IPS-18c (cell line): ENCODE results near the gene FNTB.

Experiments
- H3K4me3 ChIP-seq: 2 replicates; pipeline ENCODE4 v1.7.0; 2013; ENCODE audit warnings: low read depth, mild to moderate bottlenecking, low read length, moderate library complexity; ENCODE audit not compliant: insufficient read depth
- H3K9me3 ChIP-seq: one replicate; pipeline ENCODE4 v1.6.1; 2013; ENCODE audit warnings: mild to moderate bottlenecking, low read length, moderate library complexity; ENCODE audit not compliant: control insufficient read depth, insufficient read depth

The FNTB gene

GRCh38 chr14:64986648-64987437 lies at the start of gene FNTB:
TSS of gene FNTB (plus strand) at chr14:64986895. CDS start at chr14:64986954, 59 bp downstream.
- H3K4me3 ChIP-seq: peak within 1 kb of the TSS; percentile 72
- H3K9me3 ChIP-seq: no peaks in the 10 kb centered on the region

GRCh38 chr14:64937171-64937820 lies 49.4 kb upstream of the FNTB start:
- Histone ChIP-seq H3K4me3 (no peak overlapping the region), H3K9me3 (no peaks in the 10 kb centered on the region)

GRCh38 chr14:64937821-64938193 lies 48.9 kb upstream of the FNTB start:
- H3K4me3 ChIP-seq: no peak overlapping the region
- H3K9me3 ChIP-seq: no peaks in the 10 kb centered on the region

GRCh38 chr14:64938972-64939816 lies 47.5 kb upstream of the FNTB start:
- Histone ChIP-seq H3K9me3 (no peaks in the 10 kb centered on the region), H3K4me3 (no peak overlapping the region)

- no peak overlapping the region for H3K4me3 ChIP-seq
- H3K9me3 ChIP-seq: no peaks in the 10 kb centered on the region
These were observed 46.9 kb upstream of the FNTB start for GRCh38 chr14:64939817-64940190.

GRCh38 chr14:64940336-64940910 lies 46.3 kb upstream of the FNTB start:
- Histone ChIP-seq H3K4me3 (no peak overlapping the region), H3K9me3 (no peaks in the 10 kb centered on the region)

GRCh38 chr14:64942531-64943111 lies 44.1 kb upstream of the FNTB start, which contains the start of gene GPX2:
TSS of gene GPX2 (minus strand) at chr14:64942745. CDS start at chr14:64942726, 19 bp downstream.
- Histone ChIP-seq H3K9me3 (no peaks in the 10 kb centered on the region), H3K4me3 (no peak within 1 kb of the TSS)

- Histone ChIP-seq H3K9me3 (no peaks in the 10 kb centered on the region), H3K4me3 (no peak overlapping the region)
These were observed 43.1 kb upstream of the FNTB start for GRCh38 chr14:64943556-64943955.

- Histone ChIP-seq H3K9me3 (no peaks in the 10 kb centered on the region), H3K4me3 (no peak overlapping the region)
These were observed 42.7 kb upstream of the FNTB start for GRCh38 chr14:64944041-64944440.

- H3K9me3 ChIP-seq: no peaks in the 10 kb centered on the region
- H3K4me3 ChIP-seq: no peak overlapping the region
These were observed 41.8 kb upstream of the FNTB start for GRCh38 chr14:64944861-64945260.

- no peak overlapping the region for H3K4me3 ChIP-seq
- no peaks in the 10 kb centered on the region for H3K9me3 ChIP-seq
These were observed 41.1 kb upstream of the FNTB start for GRCh38 chr14:64945431-64946178.

GRCh38 chr14:64946310-64947045 lies 40.2 kb upstream of the FNTB start:
- H3K4me3 ChIP-seq: no peak overlapping the region

GRCh38 chr14:64947710-64948611 lies 38.7 kb upstream of the FNTB start:
- H3K9me3 ChIP-seq: no peaks in the 10 kb centered on the region
- no peak overlapping the region for H3K4me3 ChIP-seq

More at GRCh38 chr14:64946310-64947045, 40.2 kb upstream of the FNTB start:
- no peaks in the 10 kb centered on the region for H3K9me3 ChIP-seq

GRCh38 chr14:64948612-64949210 lies 38.0 kb upstream of the FNTB start:
- no peak overlapping the region for H3K4me3 ChIP-seq

GRCh38 chr14:64950889-64951288 lies 35.8 kb upstream of the FNTB start:
- H3K9me3 ChIP-seq: no peaks in the 10 kb centered on the region

More at GRCh38 chr14:64948612-64949210, 38.0 kb upstream of the FNTB start:
- H3K9me3 ChIP-seq: no peaks in the 10 kb centered on the region

More at GRCh38 chr14:64950889-64951288, 35.8 kb upstream of the FNTB start:
- no peak overlapping the region for H3K4me3 ChIP-seq
